HTR-8/SVneo (cell line): Measurements from ENCODE around the gene REPS2.

ENCODE experiments used
- DNase-seq: peaks from one replicate; pipeline ENCODE4 v3.0.0; 2011; ENCODE audit warnings: low spot score, mixed read lengths; ENCODE audit not compliant: insufficient read length
- FAIRE-seq: peaks from 2 replicates; lab custom pipeline; 2011; peaks lifted over from hg19 to GRCh38; lab: Jason Lieb, UNC

The REPS2 gene

DNA sequence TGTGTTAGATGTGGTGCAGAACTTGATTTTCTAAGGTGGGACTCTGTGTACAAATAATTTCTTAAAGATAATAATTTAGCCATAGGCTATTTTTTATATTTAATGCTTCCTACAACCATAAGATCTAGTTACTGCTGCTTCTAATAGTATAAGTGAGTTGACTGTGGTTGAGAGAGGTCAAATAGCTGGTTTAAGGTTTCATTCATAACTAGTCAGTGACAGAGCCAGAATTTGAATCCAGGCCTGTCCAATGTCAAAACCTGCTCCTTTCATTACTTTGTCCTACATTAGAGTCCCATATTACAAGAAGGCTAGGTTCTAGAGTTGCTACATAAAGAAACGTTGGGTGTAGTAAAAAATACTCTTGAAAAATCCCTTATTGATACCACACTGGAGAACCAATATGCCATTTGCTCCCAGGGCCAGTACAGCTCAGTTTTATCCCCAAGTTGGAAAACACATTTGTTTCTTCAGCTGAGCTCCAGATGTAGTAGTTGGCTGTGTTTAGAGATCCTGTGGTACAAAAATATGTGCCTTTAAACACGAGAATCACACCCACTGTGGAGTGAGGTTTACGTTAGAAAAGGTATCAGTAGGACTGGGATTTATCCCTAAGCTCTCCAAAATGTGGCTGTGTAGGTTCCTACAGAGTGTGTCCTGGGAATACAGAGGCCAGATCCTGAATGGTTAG, 84.3 kb downstream of the REPS2 start:
- DNase-seq (no peak), FAIRE-seq (no peak)

GRCh38 chrX:17031827-17032226, 85.4 kb downstream of the REPS2 start:
- FAIRE-seq, result no peak

DNA sequence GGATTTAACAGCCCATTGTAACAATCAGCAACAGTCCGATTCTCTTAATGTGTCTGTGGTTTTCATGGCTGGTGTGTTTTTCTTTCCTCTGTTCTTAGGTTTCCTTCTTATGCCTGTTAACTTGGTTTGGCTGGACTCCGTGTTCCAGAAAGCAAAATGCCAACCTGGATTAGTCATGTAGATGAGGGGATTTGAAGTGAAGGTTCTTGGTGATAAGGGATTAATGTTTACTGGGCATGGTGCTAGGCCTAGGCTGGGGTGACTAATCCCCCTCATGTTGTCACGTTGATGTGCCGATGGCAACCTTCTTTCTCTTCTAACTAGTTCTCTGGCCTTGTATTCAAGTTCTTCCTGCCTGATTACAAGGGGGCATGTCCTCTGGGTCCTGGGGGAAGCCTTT, 85.9 kb downstream of the REPS2 start:
- DNase-seq, result no peak
- FAIRE-seq, result no peak

More at GRCh38 chrX:17031827-17032226, 85.4 kb downstream of the REPS2 start:
- no peak for DNase-seq

DNA sequence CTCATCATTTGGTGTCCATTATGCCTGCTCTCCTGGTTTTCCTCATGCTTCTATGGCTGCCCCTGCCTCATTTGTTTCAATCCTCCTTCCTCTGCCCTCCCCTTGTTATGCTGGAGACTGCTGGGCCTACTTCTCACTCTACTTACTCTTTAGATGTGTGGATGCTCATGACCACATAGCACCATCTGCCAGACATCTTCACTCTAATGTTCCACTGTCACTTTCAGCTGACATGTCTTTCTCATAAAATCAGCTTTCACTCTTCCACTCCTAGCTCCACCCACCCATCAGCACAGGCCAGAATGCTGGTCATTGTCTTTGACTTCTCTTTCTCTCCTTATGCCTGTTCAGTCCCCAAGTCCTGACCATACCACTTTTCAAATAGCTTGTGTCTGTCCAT, 86.8 kb downstream of the REPS2 start:
- DNase-seq (no peak), FAIRE-seq (no peak)

DNA sequence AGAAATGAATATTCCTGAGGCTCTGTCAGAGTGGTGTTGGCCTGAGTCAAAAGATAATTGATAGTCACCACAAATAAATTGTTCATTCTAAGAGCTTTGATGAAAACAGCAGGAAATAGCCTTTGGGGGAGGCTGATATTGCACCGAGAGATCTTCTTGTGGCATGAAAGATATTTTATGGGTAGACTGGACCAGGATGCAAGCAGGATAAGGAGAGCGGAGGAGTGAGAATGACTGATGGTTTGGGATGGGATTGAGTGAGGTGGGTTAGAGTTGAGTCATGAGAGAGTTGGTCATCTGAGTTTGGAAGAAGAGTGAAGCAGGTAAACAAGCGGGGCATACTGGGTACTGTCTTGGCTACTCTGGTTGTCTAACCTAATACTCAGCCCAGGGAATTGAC, 88.7 kb downstream of the REPS2 start:
- FAIRE-seq (no peak), DNase-seq (no peak)

GRCh38 chrX:17036171-17036961, 89.9 kb downstream of the REPS2 start:
- FAIRE-seq (no peak), DNase-seq (no peak)

- DNase-seq (no peak), FAIRE-seq (no peak)
These were observed 91.8 kb downstream of the REPS2 start for GRCh38 chrX:17038277-17038676.

DNA sequence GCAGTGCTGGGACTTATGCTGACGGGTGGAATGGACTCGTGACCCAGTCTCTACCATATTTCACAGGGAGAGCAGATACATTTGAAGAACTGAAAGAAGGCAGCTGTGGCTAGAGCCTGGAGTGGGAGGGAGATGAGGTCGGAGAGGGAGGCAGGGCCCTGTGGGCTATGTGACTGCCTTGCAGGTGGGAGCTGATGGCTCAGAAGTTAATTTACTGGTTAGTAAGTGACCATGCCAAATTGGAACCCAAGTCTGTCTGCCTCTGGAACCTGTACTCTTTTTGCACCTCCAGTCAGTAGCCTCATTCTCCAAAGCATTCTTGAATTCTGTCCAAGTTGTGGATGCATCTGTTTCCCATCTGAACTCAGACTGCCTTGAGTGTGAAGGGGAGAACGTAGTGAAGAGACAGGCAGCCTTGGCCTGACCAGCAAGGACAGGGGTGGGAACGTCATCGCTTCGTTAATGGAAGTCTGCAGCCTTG, 92.3 kb downstream of the REPS2 start:
- FAIRE-seq, result no peak

GRCh38 chrX:17039826-17040225, 93.4 kb downstream of the REPS2 start:
- FAIRE-seq, result no peak

More for the DNA sequence above, 92.3 kb downstream of the REPS2 start:
- DNase-seq, result no peak

GRCh38 chrX:17040711-17041110, 94.3 kb downstream of the REPS2 start:
- FAIRE-seq (no peak), DNase-seq (no peak)

More at GRCh38 chrX:17039826-17040225, 93.4 kb downstream of the REPS2 start:
- DNase-seq, result no peak

- DNase-seq (no peak), FAIRE-seq (no peak)
These were observed 95.6 kb downstream of the REPS2 start for GRCh38 chrX:17042037-17042436.

- DNase-seq (peak; percentile 72), FAIRE-seq (peak; percentile 83)
These were observed 100.1 kb downstream of the REPS2 start for GRCh38 chrX:17046478-17047097.

DNA sequence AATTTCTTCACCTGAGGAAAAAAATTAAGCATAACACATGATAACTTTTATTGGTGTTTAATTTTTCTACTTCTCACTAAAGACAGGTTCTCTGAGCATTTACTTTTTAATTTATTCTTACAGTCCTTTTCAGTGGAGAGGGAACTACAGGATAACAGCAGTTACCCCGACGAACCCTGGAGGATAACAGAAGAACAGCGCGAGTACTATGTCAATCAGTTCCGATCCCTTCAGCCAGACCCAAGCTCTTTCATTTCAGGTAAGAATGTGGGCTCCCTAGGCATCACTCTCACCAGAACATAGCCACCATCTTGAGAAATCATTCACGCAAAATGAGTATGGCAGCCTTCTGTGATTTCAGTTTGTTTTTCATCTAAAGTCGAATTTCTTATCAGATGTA, 100.8 kb downstream of the REPS2 start:
- no peak for FAIRE-seq
- no peak for DNase-seq

DNA sequence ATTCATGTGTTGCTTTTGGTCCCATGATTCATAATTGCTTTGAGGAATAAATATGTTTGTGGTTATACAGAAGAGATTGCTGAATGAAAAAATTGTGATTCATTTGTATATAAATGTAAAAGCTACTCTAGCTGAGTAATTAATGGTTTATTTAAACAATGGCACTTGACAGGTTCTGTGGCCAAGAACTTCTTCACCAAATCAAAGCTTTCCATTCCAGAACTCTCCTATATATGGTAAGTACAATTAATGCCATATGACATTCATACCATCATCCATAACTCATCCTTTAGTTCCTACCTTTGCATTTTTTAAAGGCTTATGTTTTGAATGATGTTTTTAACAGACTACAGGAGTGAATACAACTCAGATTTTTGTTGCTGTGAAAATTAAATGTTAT, 105.8 kb downstream of the REPS2 start:
- no peak for DNase-seq
- no peak for FAIRE-seq

DNA sequence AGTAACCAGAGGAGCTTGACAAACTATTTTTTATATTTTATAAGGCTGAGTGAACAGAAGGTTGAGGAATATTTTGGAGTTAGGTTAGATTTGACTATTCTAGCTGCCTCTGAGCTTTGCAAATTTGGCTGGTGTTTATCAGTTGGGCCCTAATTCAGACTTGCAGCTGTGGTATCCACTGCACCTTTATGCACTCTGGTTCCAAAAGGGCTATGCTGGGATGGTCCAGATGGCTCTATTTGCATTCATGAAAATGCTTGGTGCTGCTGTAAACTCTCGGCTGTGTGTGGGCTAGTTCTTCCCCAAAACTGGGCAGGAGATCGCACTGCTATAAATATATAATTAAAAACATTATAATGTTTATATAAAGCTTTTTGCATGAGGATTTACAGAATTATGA, 106.3 kb downstream of the REPS2 start:
- DNase-seq (no peak), FAIRE-seq (no peak)

- FAIRE-seq (no peak), DNase-seq (no peak)
These were observed 107.0 kb downstream of the REPS2 start for GRCh38 chrX:17053502-17053901.

GRCh38 chrX:17056868-17057608, 110.6 kb downstream of the REPS2 start:
- no peak for FAIRE-seq
- DNase-seq, result no peak

DNA sequence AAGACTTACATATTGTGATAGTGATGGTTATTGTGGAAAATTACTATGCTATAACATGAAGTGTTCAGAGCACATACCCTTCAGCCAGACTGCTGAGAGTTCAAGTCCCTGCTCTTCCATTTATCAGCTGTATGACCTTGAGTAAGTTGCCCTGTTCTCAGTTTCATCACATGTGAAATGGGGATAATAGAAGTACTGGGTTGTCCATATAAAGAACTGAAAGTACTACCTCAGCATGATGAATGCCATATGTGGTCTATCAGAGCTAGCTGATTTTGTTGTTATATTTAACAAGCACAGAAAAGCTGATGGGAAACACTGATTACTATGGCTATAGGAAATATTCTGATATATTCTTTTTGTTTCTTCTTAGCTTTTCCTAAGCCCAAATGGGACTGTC, 115.6 kb downstream of the REPS2 start:
- FAIRE-seq (no peak), DNase-seq (no peak)

DNA sequence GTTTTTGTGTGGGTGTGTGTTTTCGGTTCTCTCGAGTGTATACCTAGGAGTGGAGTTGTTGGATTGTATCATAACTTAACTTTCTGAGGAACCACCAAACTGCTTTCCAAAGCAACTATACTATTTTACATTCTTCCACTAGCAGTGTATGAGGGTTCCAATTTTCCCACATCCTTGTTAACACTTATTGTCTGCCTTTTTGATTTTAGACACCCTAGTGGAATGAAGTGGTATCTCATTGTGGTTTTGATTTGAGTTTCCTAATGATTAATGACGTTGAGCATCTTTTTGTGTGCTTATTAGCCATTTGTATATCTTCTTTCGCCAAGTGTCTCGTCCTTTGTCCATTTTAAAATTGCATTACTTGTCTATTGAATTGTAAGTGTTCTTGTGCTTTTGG, 118.6 kb downstream of the REPS2 start:
- no peak for DNase-seq
- no peak for FAIRE-seq

DNA sequence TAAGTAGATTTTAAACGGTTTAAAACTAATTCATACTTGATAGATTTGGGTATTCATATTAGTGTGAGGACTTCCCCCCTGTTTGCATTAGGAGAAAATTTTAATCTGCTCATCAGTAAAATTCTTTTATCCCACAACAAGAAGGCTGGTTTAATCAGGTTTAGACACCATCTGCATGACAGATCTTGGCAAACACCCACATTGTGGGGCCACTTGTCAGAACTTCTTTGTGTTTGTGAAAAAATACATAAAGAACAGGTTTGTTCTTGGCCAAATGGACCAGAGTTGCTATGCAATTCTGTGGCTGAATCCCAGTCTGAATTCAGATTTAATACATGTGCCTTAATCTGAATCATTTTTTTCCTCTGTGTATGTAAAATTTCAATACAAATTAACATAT, 121.1 kb downstream of the REPS2 start:
- DNase-seq (no peak), FAIRE-seq (no peak)
